GM21447 (cell line): ENCODE results near the gene ADARB2.
"Not testable (repeated sequence)": the region's sequence is repeated elsewhere in the genome, so short reads cannot be mapped to it uniquely, and the experiment has no call there.

Experiments
- ATAC-seq: cut with Tn5 transposase; IDR thresholded peaks from one replicate; pipeline ENCODE4 v1.9.1; 2021; ENCODE audit not compliant: unreplicated experiment

Gene ADARB2

DNA sequence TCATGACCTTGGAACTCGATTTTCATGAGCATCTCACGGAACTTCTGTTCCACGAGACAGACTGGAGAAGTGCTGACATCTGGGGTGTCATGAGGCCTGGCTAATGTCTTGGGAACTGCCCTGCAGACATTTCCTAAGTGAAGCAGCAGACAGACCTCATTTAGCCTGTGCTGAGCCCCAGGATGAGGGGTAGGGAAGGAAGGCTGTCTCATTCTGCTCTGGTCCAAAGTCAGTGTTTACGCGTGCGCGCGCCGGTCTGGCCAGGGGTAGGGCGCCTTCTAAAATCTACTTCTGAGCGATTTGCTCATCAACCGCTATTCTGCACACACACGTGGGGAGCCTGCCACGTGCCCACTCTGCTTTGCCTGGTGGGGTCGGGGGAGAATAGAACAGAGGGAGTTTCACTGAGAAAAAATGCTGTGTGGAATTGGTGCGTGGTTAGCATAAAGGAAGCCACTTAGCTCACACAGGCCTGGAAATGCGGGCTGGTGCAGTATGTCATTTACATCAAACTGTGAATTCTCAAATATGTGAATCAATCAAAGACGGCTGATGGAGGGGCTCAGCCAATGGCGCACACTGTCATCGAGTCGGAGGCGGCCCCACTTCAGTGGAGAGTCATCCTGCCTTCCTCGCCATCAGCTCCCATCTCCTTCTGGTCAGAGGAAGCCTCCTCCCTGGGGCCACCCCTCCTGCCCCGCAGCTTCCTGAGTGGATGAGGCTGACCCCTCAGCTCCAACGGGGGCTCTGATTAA, 335.1 kb downstream of the ADARB2 start:
- no peak for ATAC-seq

DNA sequence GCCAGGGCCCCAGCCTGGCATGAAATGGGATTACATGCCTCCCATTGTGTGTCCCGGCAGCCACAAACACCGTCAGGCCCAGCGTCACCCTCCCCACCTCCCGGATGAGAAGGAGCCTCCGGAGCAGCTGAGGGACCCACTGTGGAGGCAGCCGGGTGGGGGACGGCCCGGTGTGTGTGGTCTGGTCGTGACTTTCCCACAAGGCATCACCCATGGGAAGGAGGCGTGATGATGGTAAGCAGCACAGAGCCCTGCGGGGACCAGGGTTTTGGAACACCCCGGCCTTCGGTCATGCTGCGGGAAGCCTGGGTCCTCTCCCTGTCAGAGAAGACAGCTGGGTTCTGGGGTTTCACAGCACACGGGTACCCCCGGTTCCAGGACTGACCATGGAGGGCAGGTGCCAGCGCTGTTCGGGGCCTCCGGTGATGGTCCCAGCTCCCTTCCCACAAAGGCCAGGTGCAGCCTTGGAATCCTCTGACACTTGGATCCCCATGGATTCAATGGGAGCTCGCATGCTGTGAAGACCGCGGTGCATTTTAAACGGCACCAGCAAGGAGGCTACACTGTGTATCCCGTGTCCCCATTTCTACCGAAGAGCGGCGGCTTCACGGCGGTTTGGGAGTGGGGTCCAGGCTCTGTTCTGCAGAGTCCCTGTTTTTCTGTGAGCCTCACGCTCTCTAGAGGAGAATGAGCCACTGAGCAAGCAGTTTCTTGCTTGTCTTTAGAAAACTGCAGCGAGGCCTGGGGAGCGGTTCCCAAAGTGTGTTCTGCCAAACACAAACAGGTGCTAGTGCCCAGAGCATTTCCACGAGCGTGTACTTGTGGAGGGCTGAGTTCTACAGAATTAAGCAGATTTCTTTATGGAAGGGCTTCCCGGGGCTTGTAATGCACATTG, 336.0 kb downstream of the ADARB2 start:
- no peak for ATAC-seq

DNA sequence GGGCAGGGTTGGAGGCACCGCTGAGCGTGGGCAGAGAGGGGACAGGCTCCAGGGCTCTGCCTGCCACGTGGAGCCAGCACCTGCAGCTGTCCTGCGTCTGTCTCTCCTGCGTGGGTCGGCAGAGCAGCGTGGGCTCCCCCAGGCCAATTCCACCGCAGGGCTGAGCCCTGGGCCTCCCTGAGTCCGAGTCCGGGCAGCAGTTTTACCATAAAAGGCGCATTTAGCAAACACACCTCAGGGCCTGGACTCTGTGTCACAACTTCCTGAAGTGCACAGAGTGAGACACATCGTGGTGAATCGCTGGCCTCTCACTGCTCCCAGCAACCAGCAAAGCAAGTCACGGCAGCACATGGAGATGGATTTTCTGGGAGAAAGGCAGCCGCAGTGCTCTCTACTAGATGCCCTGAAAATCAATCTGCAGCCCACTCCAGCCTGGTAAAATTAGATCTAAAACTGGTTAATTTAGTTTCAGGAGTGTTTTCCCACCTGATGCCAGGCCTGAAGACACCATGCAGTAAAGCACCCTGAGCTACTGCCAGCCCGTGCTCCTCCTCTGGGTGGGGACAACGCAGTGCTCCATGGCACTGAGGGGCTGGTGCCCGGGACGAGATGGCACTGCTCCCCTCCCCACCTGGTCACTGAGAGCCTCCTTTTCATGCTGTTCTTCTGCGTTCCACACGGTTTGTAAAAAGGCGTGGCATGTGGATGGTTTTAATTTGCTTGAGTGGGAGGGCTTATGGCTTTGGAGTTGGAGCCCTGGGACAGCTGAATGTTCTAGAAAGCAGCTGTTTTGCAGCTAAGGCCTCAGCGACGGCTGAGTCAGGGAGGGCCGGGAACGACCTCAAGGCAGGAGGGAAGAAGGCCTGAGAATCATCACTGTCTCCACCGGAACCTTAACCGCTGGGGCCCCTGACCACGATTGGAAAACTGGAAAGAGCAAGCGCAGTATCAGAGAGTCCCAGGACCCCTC, 336.9 kb downstream of the ADARB2 start:
- no peak for ATAC-seq

DNA sequence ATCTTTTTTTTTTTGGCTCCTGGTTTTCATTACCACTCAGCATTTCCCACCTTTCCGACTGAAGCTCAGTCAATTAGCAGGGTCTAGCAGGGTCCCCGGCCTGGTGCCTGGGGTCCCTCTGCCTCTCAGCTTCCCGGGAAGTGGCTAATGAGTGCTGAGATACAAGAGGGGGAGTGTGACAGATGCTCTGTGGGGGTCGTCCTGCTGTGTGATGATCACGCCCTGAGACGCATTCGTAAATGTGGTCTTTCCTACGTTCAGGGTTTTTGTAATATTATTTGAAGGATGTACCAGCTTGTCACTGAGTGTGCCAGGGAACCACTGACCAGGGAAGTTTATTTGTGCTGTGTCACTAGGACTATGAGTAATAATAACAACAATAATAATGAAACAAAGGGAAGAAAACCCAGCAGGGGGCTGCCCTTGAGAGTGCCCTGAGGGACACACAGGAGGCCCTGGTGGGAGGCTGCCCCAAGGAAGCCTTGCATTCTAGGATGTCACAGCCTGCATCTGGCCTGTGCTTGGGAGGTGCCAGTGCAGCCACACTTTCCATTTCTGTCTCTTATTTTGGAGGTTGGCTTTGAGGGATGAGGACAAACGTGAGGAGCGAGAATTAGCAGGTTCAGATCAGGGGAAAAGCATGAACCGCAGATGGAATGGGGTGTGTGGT, 337.8 kb downstream of the ADARB2 start:
- ATAC-seq = no peak

DNA sequence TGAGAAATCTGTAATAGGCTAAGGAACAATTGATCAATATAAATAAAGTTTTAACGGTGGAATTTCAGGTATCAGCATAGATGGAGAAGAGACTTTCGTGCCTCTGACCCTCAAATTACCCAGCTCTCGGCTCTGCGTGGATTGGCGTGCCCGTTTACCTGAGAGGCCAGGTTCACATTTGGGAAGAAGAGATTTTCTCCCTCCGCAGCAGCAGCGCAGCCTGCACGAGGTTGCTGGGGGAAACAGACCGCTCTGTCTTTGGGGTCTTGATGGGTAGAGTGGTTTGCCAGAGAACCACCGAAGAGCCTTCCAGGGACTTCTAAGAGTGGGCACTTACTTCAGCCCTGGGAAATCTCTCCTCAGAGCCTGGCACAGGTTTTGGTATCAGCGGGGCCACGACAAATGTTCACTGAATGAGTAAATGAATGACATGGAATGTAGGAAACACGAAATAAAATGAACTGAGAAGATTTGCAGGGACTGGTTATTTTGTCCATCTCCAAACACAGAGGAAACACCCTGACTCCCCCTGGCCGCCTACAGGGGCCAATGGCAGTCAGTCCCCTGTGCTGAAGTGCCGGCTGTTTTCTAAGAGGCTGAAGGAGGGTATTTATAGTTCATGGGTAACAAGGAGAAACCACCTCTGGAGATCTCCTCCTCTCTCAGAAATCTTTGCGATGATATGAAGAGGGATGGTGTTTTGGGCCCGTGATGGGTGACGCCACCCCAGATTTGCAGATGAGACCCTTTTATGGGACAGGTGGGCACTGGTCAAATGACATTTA, 338.5 kb downstream of the ADARB2 start:
- no peak for ATAC-seq

DNA sequence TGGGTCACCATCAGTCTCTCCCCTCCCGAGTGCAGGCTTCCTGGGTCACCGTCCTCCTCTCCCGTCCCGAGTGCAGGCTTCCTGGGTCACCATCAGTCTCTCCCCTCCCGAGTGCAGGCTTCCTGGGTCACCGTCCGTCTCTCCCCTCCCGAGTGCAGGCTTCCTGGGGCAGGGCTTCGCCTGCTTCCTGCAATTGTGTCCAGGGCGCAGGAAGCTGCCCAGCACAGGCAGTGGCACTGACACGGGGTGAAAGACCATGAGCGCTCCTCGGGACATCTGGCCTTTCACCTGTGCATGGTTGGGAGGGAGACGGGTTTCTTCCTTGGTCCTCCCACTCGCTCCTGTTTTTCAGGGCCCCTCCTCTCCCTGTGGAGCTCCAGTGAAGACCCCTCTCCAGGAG, 339.2 kb downstream of the ADARB2 start:
- not testable (repeated sequence) for ATAC-seq

DNA sequence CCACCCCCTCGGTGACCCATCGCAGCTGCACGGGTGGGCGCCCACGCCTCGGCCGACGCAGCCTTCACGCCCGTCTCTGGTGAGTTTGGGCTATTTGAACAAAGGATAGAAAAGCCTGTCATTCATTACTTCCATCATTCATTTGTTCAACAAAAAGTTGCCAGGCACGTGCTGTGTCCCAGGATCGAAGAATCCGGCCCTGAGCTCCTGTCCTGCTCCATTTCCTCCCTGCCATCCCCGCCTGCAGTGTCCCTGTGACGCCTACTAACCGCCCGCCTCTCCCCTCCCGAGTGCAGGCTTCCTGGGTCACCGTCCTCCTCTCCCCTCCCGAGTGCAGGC, 341.1 kb downstream of the ADARB2 start:
- ATAC-seq = no peak

DNA sequence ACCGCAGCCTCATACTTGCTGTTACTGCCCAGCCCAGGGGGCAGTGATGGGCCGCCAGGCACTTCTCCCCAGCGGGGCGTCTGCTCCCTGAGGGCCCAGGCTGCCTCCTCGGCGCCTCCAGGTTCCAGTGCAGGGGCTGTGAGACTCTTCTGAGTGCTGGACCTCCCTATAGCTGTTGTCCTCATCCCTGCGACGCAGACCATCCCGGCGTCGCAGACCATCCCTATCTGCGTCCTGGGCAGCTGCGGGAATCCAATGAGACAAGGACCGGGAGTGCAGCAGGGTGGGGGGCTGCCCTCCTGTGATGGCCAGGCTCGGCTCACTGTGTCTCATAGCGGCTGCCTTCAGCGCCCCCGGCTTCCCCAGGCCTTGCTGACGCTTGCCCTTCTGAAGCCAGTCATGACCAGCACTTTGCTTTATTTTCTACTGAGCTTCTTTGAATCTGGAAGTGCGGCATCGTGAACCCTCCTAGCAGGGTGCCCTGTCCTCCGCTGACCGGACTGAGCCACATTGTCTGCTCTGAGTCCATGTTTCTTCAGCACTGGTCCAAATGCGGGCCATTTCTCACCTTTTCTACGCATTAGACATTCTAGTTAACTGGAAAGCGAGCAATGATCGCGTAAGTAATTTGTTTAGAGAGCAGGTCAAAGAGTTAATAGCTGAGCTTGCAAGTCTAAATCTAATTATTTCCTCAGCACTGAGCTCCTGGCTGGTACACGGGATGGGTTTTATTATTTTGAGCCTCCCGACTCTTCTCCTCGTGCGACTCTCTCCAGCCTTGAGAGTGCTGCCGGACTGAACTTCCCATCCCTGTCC, 341.6 kb downstream of the ADARB2 start:
- ATAC-seq = no peak

DNA sequence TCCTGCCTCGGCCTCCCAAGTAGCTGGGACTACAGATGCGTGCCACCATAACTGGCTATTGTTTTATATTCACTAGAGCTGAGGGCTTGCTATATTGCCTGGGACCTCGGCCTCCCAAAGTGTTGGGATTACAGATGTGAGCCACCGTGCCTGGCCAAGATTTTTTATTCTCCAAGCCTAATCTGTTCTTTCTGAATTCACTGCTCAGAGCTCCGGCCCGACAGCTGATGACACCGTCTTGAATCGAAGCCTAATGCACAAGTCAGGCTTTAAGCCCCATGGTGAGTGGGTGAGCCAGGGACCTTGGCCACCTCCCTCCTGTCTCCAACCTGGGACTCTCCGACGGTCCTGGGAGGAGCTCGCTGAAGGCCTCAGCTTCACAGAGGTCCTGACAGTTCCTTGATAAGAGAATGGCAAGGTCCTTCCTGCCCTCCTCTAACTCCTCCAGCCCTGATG, 342.3 kb downstream of the ADARB2 start:
- ATAC-seq = no peak

DNA sequence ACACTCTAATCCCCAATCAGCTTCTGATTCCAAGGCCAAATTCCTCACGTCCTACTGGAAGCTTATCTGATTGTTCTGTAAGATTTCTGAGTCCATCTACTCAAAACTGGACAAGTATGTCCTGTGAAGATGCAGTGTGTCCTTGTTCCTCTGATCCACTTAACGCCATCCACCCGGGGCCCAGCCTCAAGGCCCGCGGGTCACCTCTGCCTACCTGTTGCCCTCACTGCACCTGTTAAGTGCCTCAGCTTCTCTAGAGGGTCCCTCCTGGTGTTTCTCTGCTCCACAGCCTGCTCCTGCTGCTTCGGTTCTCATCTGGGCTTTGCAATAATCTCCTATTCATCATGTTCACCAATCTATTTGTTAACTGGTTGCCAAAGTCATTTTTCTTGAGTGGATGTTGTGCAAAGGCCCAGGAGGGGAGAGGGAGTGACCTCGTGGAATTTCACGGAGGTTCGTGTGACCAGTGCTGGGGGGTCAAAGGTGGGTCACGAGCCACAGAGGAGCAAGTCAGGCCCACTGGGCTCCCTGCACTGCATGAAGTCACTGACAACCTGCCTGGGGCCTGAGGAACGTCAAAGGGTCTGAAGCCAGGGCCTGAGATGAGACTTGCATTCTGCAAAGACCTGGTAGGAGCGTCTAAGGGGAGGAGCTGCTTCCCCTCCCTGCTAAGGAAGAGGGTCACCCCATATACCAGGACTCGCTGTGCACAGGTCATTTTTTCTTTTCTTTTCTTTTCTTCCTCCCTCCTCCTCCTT, 343.0 kb downstream of the ADARB2 start:
- no peak for ATAC-seq

DNA sequence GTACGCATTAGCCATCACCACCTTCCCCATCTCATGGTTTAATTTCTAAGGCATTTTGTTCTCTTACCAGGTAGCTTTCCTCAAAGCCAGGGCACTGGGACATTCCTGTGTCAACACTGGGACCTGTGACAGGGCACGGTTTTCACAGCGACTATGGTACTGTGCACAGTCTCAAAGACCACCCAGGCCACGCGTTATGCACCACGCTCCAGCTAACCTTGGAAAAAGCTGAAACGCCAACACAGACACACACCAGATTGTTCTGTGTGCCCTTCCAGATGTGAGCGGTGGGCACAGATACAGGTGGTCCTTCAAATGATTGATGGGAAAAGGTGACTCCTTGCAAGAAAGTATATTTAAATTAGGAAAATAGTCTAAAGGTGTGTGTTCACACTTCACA, 343.8 kb downstream of the ADARB2 start:
- no peak for ATAC-seq

DNA sequence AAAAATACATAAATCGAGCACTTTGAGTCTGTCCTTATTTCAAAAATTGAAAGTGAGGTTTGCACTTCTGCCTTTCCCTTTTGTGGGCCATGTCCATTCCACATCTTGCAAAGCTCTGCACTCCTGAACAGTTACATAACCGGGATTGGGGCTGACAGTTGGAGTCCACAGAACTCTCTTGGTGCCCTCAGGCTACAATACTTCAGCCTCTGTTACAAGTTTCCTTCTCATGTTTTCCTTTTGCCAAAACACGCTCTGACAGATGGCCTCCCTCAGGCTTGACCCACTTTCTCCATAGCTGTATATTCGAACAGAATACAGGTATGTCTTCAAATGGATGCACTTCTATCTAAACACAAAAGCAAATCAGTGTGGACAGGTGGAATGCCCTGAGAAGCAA, 345.2 kb downstream of the ADARB2 start:
- ATAC-seq = no peak

DNA sequence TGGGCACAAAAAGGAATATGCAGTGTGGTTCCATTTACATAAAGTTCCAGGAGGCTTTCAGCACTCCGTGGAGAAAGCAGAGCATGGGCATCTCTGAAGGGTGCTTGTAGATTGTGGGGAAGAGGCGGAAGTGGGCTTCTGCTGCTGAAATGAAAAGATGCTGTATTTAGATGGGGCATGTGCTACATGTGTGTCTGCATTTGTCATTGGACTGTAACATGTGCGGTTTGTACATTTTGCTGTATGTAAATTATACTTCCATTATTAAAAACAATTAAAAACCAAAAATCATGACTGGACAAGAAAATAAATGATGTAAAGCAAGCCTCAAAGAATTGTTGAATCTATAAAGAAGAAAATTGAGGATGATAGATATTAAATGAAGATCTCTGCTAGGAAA, 347.1 kb downstream of the ADARB2 start:
- no peak for ATAC-seq

DNA sequence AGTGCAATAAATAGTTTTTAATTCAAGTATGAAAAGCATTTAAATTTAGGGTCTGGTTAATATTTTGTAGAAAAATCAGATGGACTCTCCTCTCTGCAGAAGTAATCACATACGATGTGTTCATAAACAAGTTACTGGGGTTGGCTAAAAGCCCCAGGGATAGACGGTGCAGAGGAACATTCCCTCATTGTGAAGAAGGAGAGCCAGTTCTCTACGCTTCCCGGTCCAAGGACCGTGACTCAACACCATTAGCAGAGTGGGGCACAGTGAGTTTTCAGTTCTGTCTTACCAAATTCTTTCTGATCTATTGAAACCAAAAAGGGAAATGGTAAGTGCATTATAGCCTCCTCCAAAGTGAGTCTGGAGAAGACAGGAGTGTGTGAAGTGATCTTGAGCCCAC, 353.3 kb downstream of the ADARB2 start:
- no peak for ATAC-seq

DNA sequence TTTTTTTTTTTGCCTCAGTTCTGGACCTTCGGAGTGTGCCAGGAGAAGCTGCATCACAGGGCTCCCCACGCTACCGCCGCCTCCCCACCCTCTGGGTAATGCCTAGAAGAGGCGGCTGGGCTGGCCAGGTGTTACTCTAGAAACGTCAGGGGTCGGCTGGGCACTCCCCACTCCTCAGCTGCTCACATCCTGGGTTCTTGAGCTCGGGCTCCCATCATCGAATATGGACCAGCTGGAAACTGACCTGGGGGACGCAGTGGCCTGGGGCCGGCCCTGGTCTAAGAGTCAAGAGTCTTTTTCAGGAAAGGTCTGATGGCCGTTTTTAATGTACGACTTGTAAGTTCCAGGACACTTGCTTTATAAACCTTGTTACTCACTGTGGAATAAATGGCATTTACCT, 354.6 kb downstream of the ADARB2 start:
- ATAC-seq = no peak

DNA sequence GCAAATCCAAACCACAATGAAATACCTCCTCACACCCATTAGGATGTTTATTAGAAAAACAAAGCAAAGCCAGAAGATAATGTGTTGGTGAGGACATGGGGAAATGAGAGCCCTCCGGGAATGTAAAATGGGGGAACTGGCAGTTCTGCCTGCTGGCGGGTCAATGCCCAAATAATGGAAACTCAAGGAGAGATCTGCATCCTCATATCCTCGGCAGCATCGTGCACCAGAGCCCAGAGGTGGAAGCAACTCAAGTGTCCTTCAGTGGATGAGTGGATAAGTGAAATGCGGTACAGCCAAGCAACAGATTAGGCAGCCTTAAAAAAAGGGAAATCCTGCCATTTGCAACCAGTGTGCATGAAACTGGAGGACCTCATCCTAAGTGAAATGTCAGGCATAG, 356.0 kb downstream of the ADARB2 start:
- no peak for ATAC-seq

DNA sequence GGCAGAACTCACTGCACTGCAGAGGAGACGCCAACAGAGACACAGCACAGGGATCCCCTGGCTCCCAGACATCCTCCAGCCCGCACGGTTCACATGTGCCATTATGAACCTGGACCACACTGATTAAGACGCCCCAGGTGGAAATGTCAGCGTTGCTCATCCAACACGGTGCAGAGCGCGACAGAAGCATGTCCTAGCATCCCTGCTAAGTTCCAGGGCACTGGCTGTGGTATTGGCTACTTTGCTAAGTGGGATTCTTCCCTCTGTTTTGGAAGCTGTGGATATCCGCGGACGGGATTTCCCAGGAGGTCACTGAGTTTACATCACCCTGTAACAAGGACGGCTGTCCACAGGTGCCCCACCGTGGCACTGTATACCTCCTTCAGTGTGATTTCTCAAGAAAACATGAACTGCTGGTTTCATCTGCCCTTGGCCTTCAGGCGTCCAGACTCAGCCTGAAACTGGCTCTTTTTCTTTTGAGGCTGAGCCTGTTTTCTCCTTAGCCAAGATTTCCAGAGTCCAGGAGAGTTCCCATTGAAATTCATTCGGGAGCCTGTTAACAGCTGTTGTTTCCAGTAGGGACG, 357.1 kb downstream of the ADARB2 start:
- ATAC-seq = no peak

DNA sequence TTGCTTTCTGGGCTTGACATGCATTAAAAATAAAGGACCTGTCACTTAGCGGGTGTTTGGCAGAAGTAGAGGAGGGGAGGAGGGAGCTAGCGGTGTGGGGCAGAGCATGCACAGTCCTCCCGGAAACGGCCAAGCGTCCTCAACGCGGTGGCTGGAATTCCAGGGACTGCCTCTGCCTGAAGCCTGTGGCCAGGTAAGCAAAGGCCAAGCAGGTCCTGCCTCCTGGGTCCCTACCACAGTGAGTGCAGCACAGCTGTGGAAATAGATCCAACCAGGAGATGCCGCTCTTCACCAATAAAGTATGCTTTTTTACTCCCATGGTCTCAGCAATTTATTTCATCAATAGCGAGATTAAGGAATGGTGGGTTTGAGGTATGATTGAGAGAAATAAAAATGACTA, 357.7 kb downstream of the ADARB2 start:
- no peak for ATAC-seq
